Peyer's patch (tissue), 4 donors: ENCODE measurements around the gene PCBD2. TPM values are rescaled to one million over a fixed set of nuclear protein-coding genes. Genes with fewer than 3 reads are reported as not detected.

Source experiments
- DNase-seq, 3 donors: peaks; one replicate each; pipeline ENCODE4 v3.0.0-alpha.2; 2017 to 2019
- H3K27ac ChIP-seq, 4 donors: fragments of 200-600 bp; sonication (generic); one replicate each; pipeline ENCODE4 v1.5.1; 2016 to 2019
- H3K27me3 ChIP-seq, 2 donors: fragments of 200-600 bp; sonication (generic); one replicate each; pipeline ENCODE4 v1.5.1; 2019
- H3K36me3 ChIP-seq, 3 donors: fragments of 200-600 bp; sonication (generic); one replicate each; pipeline ENCODE4 v1.5.1; 2016 to 2019
- H3K4me1 ChIP-seq, 4 donors: fragments of 200-600 bp; sonication (generic); one replicate each; pipeline ENCODE4 v1.5.1; 2016 to 2019
- H3K4me3 ChIP-seq, 4 donors: fragments of 200-600 bp; sonication (generic); 1 replicate in 3 of 4; 2 replicates in 1 of 4; pipeline ENCODE4 v1.5.1; 2016 to 2019; ENCODE audit warnings: mild to moderate bottlenecking in 1 of 4
- H3K9me3 ChIP-seq, 4 donors: fragments of 200-600 bp; sonication (generic); one replicate each; pipeline ENCODE4 v1.5.1; 2016 to 2019; ENCODE audit warnings: mild to moderate bottlenecking in 1 of 4
- POLR2A ChIP-seq, 2 donors: fragments of 450-650 bp; IDR thresholded peaks; one replicate each; pipeline ENCODE4 v1.5.1; 2017; ENCODE audit warnings: antibody characterized with exemption in 2 of 2, mild to moderate bottlenecking in 2 of 2, moderate library complexity in 2 of 2
- total RNA-seq, 4 donors: library from RNA; depleted of rRNA; stranded (reverse); fragments of >200 nt; gene quantifications; one replicate each; pipeline ENCODE4 v1.1.0, GENCODE V29; 2016
- TF ChIP-seq, protein P1 (sequence below), 6 experiments: fragments of 450-650 bp in 4 of 6; fragments of 200-600 bp in 2 of 6; sonication (generic) in 1 of 6; IDR thresholded peaks; one replicate each; pipeline ENCODE4 v1.5.1; 2017 to 2019; ENCODE audit warnings: antibody characterized with exemption in 6 of 6, mild to moderate bottlenecking in 3 of 6, moderate library complexity in 1 of 6

The PCBD2 gene
- total RNA-seq, 4 donors from 2014 or later = 15.5 to 39.6 (median 27.9) TPM

- H3K4me3 ChIP-seq = no peak overlapping the region
- no peaks in the 10 kb centered on the region for H3K4me1 ChIP-seq
- no peak for DNase-seq
- H3K36me3 ChIP-seq = peaks cover 0 to 26% (median 0%) of the 10 kb centered on the region in 3 donors
- TF ChIP-seq, protein P1, sequence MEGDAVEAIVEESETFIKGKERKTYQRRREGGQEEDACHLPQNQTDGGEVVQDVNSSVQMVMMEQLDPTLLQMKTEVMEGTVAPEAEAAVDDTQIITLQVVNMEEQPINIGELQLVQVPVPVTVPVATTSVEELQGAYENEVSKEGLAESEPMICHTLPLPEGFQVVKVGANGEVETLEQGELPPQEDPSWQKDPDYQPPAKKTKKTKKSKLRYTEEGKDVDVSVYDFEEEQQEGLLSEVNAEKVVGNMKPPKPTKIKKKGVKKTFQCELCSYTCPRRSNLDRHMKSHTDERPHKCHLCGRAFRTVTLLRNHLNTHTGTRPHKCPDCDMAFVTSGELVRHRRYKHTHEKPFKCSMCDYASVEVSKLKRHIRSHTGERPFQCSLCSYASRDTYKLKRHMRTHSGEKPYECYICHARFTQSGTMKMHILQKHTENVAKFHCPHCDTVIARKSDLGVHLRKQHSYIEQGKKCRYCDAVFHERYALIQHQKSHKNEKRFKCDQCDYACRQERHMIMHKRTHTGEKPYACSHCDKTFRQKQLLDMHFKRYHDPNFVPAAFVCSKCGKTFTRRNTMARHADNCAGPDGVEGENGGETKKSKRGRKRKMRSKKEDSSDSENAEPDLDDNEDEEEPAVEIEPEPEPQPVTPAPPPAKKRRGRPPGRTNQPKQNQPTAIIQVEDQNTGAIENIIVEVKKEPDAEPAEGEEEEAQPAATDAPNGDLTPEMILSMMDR (IDR thresholded peaks at IDR 0.05) = no peak
- TF ChIP-seq POLR2A (IDR thresholded peaks at IDR 0.05) = no peak
- no peaks in the 10 kb centered on the region for H3K27me3 ChIP-seq
- no peak overlapping the region for H3K27ac ChIP-seq
- H3K9me3 ChIP-seq = no peaks in the 10 kb centered on the region
Measured at GRCh38 chr5:134934202-134934601, 29.3 kb downstream of the PCBD2 start.

DNA sequence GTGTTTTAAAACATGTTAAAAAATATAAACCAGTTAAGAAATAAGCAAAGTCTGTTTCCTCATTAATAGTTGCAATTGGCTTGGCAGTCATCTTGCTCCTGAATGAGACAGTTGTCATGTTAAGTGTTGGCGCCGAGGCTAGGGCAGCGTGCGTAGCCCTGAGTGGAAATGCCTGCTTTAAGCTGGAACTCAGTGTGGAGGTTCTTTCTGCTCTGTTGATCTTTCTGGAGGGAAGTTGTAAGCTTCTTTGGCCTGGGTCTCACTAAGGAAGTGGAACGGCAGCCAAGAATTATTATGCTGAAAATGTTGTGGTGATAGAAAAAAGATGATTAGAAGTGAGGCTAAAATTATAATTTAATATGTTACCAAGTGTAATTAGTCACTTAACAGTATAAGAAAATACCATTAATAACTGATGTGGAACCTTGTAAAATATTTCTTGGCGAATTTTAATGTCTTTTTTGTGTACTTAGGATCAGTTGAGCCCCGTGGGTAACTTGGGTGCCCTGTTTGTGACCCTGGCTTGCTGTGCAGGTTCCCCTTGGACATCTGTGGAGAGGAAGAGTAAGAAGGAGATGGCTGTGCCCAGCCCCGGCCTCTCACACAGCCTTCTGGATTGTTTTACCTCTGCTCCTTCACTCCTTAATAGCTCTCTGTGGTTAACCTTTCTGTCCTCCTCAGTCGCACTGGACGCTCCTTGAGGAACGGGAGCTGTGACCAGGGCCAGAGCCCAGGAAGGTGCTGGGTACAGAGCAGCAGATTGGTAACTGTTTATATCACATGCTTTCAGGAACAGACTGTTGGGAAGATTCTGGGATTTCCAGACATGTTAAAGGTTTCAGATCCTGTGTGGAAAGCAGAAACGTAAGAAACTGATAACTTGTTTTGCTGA lies 31.0 kb downstream of the PCBD2 start:
- peaks cover 0 to 26% (median 0%) of the 10 kb centered on the region in 3 donors for H3K36me3 ChIP-seq
- H3K27me3 ChIP-seq = no peaks in the 10 kb centered on the region
- DNase-seq = no peak
- TF ChIP-seq, protein P1 (IDR thresholded peaks at IDR 0.05) = no peak
- TF ChIP-seq POLR2A (IDR thresholded peaks at IDR 0.05) = no peak
- no peaks in the 10 kb centered on the region for H3K4me1 ChIP-seq
- H3K9me3 ChIP-seq = no peaks in the 10 kb centered on the region
- no peak overlapping the region for H3K4me3 ChIP-seq
- no peak overlapping the region for H3K27ac ChIP-seq

- no peak overlapping the region for H3K27ac ChIP-seq
- TF ChIP-seq, protein P1 (IDR thresholded peaks at IDR 0.05) = no peak
- TF ChIP-seq POLR2A (IDR thresholded peaks at IDR 0.05) = no peak
- no peak overlapping the region for H3K4me3 ChIP-seq
- H3K27me3 ChIP-seq = no peaks in the 10 kb centered on the region
- H3K36me3 ChIP-seq = peaks cover 0 to 22% (median 0%) of the 10 kb centered on the region in 3 donors
- no peaks in the 10 kb centered on the region for H3K9me3 ChIP-seq
- H3K4me1 ChIP-seq = no peaks in the 10 kb centered on the region
- DNase-seq = no peak
Measured at GRCh38 chr5:134937526-134937925, 32.6 kb downstream of the PCBD2 start.

DNA sequence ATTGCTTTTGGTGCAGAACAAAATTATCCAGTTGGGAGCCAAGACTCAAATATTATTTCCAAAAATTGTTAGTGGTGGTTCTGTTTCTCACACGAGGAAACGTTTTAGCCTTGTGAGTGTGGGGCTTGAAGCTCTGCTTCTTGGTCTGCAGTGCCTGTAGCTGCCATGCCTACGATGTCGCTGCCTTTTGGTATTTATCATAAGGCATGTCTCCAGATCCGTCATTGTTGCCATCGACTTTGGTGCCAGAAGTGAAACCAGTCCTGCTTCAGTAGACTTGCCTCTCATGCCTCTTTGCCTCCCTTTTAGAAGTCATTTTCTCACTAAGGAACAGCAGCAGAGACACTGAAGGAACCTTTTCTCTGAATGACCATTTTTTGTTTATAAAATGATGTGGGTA lies 33.1 kb downstream of the PCBD2 start:
- Histone ChIP-seq H3K4me1 (no peaks in the 10 kb centered on the region), H3K27ac (no peak overlapping the region), H3K36me3 (peaks cover 0 to 17% (median 0%) of the 10 kb centered on the region in 3 donors), H3K9me3 (no peaks in the 10 kb centered on the region), H3K27me3 (no peaks in the 10 kb centered on the region), H3K4me3 (no peak overlapping the region)
- DNase-seq = no peak
- no peak for TF ChIP-seq POLR2A (IDR thresholded peaks at IDR 0.05)
- TF ChIP-seq, protein P1 (IDR thresholded peaks at IDR 0.05) = no peak

DNA sequence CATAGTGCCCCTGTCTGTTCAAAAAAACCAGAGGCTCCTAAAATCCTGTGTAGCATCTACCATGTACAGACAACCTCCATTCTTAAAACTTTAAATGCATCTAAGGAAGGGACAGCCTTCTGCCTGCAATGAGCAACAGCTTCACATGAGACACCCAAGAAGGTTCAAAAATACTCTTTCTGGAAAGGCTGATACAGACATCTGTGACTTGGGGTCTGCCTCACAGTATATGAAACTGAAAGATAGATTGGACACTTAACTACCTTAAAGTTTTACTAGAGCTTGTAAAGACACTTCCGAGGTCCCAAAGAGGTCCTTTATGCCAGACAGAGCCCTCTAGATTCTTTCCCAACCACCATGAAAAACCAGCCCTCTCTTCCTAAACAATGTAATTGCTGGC lies 34.6 kb downstream of the PCBD2 start:
- DNase-seq = no peak
- H3K9me3 ChIP-seq = no peaks in the 10 kb centered on the region
- TF ChIP-seq POLR2A (IDR thresholded peaks at IDR 0.05) = no peak
- TF ChIP-seq, protein P1 (IDR thresholded peaks at IDR 0.05) = no peak
- H3K27ac ChIP-seq = no peak overlapping the region
- peaks cover 0 to 11% (median 0%) of the 10 kb centered on the region in 3 donors for H3K36me3 ChIP-seq
- no peak overlapping the region for H3K4me3 ChIP-seq
- no peaks in the 10 kb centered on the region for H3K4me1 ChIP-seq
- H3K27me3 ChIP-seq = no peaks in the 10 kb centered on the region
